GM23338 (cell line): ENCODE results near the gene DHPS. TPM values are rescaled to one million over a fixed set of nuclear protein-coding genes. Genes with fewer than 3 reads are reported as not detected.

Source experiments
- ATAC-seq: fragments of 200-7000 bp; cut with Tn5 transposase; 3 replicates; pipeline ENCODE4 v1.9.1; 2020
- DNase-seq: peaks from one replicate; pipeline ENCODE4 v3.0.0-alpha.2; 2015; ENCODE audit warnings: low spot score
- H2AFZ ChIP-seq: fragments of 200-600 bp; sonication (generic); 2 replicates; pipeline ENCODE4 v1.8.0; 2016; ENCODE audit warnings: antibody characterized with exemption, mild to moderate bottlenecking, moderate library complexity
- H3F3A ChIP-seq: fragments of 200-600 bp; sonication (generic); replicated peaks from 2 replicates; pipeline ENCODE4 v1.8.0; 2017; ENCODE audit warnings: antibody characterized with exemption, mixed run types, low read depth
- H3K27ac ChIP-seq: fragments of 200-600 bp; sonication (generic); 2 replicates; pipeline ENCODE4 v1.6.1; 2016; ENCODE audit warnings: low read depth
- H3K27me3 ChIP-seq: fragments of 200-600 bp; sonication (generic); 2 replicates; pipeline ENCODE4 v1.8.0; 2016; ENCODE audit warnings: mild to moderate bottlenecking, mixed run types, moderate library complexity; ENCODE audit not compliant: insufficient read depth
- H3K36me3 ChIP-seq: fragments of 200-600 bp; sonication (generic); 2 replicates; pipeline ENCODE4 v1.8.0; 2016; ENCODE audit warnings: mild to moderate bottlenecking; ENCODE audit not compliant: insufficient read depth
- H3K4me1 ChIP-seq: fragments of 200-600 bp; sonication (generic); 2 replicates; pipeline ENCODE4 v1.8.0; 2016; ENCODE audit warnings: mild to moderate bottlenecking, moderate library complexity; ENCODE audit not compliant: insufficient read depth
- H3K4me2 ChIP-seq: fragments of 200-600 bp; sonication (generic); 2 replicates; pipeline ENCODE4 v1.7.1; 2017; ENCODE audit warnings: mixed run types
- H3K4me3 ChIP-seq: fragments of 200-600 bp; sonication (generic); 2 replicates; pipeline ENCODE4 v1.6.1; 2016; ENCODE audit warnings: mixed run types
- H3K79me2 ChIP-seq: fragments of 200-600 bp; sonication (generic); replicated peaks from 2 replicates; pipeline ENCODE4 v1.8.0; 2017; ENCODE audit warnings: mild to moderate bottlenecking; ENCODE audit not compliant: insufficient read depth
- H3K9me2 ChIP-seq: fragments of 200-600 bp; sonication (generic); 2 replicates; pipeline ENCODE4 v1.8.0; 2017; ENCODE audit not compliant: insufficient read depth
- H4K20me1 ChIP-seq: fragments of 200-600 bp; sonication (generic); replicated peaks from 2 replicates; pipeline ENCODE4 v1.8.0; 2017; ENCODE audit warnings: mild to moderate bottlenecking; ENCODE audit not compliant: insufficient read depth
- H3K27ac Mint-ChIP-seq: 2 replicates; pipeline ENCODE4 v1.8.0; 2020; ENCODE audit warnings: inconsistent platforms, mild to moderate bottlenecking, moderate library complexity, mixed read lengths
- H3K27me3 Mint-ChIP-seq: 3 replicates; pipeline ENCODE4 v1.8.0; 2022; ENCODE audit warnings: low read depth, mild to moderate bottlenecking, moderate library complexity, mixed read lengths, inconsistent platforms; ENCODE audit not compliant: insufficient read depth, poor library complexity
- H3K36me3 Mint-ChIP-seq: 3 replicates; pipeline ENCODE4 v1.8.0; 2021; ENCODE audit warnings: low read depth, mild to moderate bottlenecking, inconsistent platforms, moderate library complexity, mixed read lengths
- H3K4me1 Mint-ChIP-seq: 3 replicates; pipeline ENCODE4 v1.8.0; 2020; ENCODE audit warnings: mild to moderate bottlenecking, inconsistent platforms, mixed read lengths
- H3K4me3 Mint-ChIP-seq: 3 replicates; pipeline ENCODE4 v1.8.0; 2021; ENCODE audit warnings: moderate library complexity, mild to moderate bottlenecking, inconsistent platforms, mixed read lengths
- H3K9me3 Mint-ChIP-seq: 3 replicates; pipeline ENCODE4 v1.8.0; 2020; ENCODE audit warnings: moderate library complexity, mild to moderate bottlenecking, inconsistent platforms, mixed read lengths
- EZH2phosphoT487 ChIP-seq: fragments of 200-600 bp; sonication (generic); IDR thresholded peaks from one replicate; pipeline ENCODE4 v1.8.1; 2018; ENCODE audit warnings: antibody characterized with exemption; ENCODE audit not compliant: unreplicated experiment
- STAT1 ChIP-seq: IDR thresholded peaks from one replicate; pipeline ENCODE4 v1.6.1; 2016; ENCODE audit warnings: antibody characterized with exemption; ENCODE audit not compliant: unreplicated experiment
- ZNF114 ChIP-seq: fragments of 250-450 bp; sonication (Bioruptor Pico); IDR thresholded peaks from 2 replicates; pipeline ENCODE4 v1.5.0; 2020; ENCODE audit warnings: mild to moderate bottlenecking, moderate library complexity
- polyA plus RNA-seq: library from polyadenylated mRNA; unstranded; fragments of >200 nt; fragmentation: Nextera tagmentation; extraction: Ambion mirVana; gene quantifications from 2 replicates; pipeline ENCODE4 v1.2.1, GENCODE V29; 2016
- total RNA-seq: library from RNA; depleted of rRNA; stranded (reverse); fragments of >200 nt; shearing (Covaris generic); gene quantifications from 2 replicates; pipeline ENCODE4 v1.2.3, GENCODE V29; 2014
- TF ChIP-seq, protein P1 (sequence below): fragments of 250-450 bp; sonication (Bioruptor Pico); IDR thresholded peaks from 2 replicates; pipeline ENCODE4 v1.5.0; 2020; ENCODE audit warnings: mild to moderate bottlenecking, moderate library complexity
- TF ChIP-seq, protein P2 (sequence below): IDR thresholded peaks from 2 replicates; pipeline ENCODE4 v1.6.1; 2016; ENCODE audit warnings: antibody characterized with exemption

The DHPS gene
- total and polyA plus RNA-seq, 2 experiments from 2014 or later = 85.4 to 126 TPM

DNA sequence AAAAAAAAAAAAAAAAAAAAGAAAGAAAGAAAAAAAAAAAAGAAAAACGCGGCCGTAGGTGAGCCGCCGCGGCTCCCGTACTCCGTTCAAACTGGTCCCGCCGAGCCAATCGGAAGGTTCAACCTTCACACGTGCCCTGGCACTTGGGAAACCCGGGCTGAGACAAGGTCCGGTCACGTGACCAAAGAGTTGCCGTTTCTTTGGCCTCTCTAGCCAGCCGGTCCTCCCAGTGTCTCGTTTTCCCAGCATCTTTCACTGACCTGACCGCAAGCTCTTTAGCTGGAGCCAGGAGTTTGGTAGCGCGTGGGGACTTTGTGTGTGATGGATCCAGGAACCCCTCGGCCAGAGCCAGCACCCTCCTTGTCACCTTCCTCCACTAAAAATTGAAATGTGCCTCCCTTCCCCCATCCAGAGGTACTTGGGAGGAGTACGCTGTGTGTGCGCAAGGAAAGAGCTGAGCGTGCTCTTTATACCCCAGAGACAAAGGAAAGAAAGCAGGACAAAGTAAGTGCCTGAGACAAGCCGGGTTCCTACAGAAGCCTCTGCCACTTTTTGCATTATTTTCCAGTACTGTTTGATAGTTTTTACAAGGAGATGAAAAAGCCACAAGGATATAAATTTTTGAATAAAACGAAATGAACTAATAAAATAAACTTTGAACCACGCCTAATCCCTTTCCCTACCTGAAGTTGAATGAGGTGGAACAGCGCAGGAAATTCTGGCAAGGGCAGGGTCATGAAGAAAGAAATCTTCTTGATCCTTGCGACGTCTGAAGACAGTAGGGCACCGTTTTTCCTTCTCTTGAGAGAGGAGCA lies 41.1 kb upstream of the DHPS start (continued):
- TF ChIP-seq, protein P1, sequence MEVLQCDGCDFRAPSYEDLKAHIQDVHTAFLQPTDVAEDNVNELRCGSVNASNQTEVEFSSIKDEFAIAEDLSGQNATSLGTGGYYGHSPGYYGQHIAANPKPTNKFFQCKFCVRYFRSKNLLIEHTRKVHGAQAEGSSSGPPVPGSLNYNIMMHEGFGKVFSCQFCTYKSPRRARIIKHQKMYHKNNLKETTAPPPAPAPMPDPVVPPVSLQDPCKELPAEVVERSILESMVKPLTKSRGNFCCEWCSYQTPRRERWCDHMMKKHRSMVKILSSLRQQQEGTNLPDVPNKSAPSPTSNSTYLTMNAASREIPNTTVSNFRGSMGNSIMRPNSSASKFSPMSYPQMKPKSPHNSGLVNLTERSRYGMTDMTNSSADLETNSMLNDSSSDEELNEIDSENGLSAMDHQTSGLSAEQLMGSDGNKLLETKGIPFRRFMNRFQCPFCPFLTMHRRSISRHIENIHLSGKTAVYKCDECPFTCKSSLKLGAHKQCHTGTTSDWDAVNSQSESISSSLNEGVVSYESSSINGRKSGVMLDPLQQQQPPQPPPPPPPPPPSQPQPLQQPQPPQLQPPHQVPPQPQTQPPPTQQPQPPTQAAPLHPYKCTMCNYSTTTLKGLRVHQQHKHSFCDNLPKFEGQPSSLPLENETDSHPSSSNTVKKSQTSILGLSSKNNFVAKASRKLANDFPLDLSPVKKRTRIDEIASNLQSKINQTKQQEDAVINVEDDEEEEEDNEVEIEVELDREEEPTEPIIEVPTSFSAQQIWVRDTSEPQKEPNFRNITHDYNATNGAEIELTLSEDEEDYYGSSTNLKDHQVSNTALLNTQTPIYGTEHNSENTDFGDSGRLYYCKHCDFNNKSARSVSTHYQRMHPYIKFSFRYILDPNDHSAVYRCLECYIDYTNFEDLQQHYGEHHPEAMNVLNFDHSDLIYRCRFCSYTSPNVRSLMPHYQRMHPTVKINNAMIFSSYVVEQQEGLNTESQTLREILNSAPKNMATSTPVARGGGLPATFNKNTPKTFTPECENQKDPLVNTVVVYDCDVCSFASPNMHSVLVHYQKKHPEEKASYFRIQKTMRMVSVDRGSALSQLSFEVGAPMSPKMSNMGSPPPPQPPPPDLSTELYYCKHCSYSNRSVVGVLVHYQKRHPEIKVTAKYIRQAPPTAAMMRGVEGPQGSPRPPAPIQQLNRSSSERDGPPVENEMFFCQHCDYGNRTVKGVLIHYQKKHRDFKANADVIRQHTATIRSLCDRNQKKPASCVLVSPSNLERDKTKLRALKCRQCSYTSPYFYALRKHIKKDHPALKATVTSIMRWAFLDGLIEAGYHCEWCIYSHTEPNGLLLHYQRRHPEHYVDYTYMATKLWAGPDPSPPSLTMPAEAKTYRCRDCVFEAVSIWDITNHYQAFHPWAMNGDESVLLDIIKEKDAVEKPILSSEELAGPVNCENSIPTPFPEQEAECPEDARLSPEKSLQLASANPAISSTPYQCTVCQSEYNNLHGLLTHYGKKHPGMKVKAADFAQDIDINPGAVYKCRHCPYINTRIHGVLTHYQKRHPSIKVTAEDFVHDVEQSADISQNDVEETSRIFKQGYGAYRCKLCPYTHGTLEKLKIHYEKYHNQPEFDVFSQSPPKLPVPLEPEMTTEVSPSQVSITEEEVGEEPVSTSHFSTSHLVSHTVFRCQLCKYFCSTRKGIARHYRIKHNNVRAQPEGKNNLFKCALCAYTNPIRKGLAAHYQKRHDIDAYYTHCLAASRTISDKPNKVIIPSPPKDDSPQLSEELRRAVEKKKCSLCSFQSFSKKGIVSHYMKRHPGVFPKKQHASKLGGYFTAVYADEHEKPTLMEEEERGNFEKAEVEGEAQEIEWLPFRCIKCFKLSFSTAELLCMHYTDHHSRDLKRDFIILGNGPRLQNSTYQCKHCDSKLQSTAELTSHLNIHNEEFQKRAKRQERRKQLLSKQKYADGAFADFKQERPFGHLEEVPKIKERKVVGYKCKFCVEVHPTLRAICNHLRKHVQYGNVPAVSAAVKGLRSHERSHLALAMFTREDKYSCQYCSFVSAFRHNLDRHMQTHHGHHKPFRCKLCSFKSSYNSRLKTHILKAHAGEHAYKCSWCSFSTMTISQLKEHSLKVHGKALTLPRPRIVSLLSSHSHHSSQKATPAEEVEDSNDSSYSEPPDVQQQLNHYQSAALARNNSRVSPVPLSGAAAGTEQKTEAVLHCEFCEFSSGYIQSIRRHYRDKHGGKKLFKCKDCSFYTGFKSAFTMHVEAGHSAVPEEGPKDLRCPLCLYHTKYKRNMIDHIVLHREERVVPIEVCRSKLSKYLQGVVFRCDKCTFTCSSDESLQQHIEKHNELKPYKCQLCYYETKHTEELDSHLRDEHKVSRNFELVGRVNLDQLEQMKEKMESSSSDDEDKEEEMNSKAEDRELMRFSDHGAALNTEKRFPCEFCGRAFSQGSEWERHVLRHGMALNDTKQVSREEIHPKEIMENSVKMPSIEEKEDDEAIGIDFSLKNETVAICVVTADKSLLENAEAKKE = no peak
- TF ChIP-seq, protein P2, sequence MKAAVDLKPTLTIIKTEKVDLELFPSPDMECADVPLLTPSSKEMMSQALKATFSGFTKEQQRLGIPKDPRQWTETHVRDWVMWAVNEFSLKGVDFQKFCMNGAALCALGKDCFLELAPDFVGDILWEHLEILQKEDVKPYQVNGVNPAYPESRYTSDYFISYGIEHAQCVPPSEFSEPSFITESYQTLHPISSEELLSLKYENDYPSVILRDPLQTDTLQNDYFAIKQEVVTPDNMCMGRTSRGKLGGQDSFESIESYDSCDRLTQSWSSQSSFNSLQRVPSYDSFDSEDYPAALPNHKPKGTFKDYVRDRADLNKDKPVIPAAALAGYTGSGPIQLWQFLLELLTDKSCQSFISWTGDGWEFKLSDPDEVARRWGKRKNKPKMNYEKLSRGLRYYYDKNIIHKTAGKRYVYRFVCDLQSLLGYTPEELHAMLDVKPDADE = peak; percentile 50

DNA sequence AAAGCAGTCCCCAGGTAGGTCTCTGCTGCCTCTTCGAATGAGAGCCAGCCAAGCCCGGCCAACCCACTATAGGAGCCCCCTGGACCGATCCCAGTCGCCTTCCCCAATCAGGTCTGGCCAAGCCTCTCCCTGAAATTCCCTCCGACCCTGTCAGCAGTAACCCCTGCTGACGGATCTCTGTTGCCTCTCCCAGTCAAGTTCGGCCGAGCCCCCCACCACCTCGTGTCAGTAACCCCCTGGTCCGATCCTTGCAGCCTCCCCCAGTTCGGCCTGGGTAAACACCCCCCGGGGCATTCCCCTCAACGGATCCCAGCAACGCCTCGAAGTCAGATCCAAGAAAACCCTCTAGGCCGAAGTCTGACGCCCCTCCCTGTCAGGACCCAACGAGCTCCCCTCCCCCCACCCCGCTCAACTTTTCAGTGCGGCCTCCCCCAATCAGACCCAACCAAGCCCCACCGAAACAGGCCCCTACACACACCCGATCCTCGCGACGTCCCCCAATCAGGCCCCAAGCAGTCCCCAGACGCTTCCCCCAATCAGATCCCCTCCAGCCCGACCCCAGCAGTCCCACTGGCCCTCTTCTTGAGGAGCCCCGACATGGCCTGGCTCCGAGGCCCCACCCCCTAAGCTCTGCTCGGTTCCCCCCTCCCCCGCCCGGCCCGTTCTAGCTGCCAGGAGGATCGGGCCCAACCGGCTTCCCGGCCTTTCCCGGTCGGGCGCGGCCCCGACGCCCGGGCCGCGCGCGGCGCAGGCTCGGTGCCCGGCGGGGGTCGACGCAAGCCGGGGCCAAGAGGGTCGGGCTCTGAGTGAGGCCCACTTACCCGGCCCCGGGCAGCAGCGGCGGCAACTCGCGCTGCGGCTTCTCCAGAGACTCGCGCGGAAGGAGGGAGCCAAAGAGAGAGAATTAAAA lies 40.2 kb upstream of the DHPS start:
- peaks cover 14% of the 10 kb centered on the region for H3K4me1 Mint-ChIP-seq
- H2AFZ ChIP-seq = no peak overlapping the region
- peak overlapping the region; percentile 91 for H3K4me3 Mint-ChIP-seq
- peak; percentile 72 for ATAC-seq
- peaks cover 11% of the 10 kb centered on the region; the same call in 1 of the 2 replicates for H3K36me3 ChIP-seq
- DNase-seq = peak; percentile 93
- peak overlapping the region; percentile 95 for H3K27ac Mint-ChIP-seq
- peaks cover 36% of the 10 kb centered on the region for H3F3A ChIP-seq
- peaks cover 27% of the 10 kb centered on the region for H3K27me3 Mint-ChIP-seq
- H3K9me3 Mint-ChIP-seq = no peaks in the 10 kb centered on the region
- H3K36me3 Mint-ChIP-seq = peaks cover 40% of the 10 kb centered on the region
- no peaks in the 10 kb centered on the region for H3K9me2 ChIP-seq
- H3K4me1 ChIP-seq = peaks cover 9% of the 10 kb centered on the region; the same call in 1 of the 2 replicates
- no peaks in the 10 kb centered on the region for H3K27me3 ChIP-seq
- H4K20me1 ChIP-seq = peaks cover 26% of the 10 kb centered on the region; the same call in 1 of the 2 replicates
- H3K4me2 ChIP-seq = peak overlapping the region; percentile 100
- H3K79me2 ChIP-seq = peaks cover 71% of the 10 kb centered on the region
- peak overlapping the region; percentile 96 for H3K27ac ChIP-seq
- H3K4me3 ChIP-seq = peak overlapping the region; percentile 80
- TF ChIP-seq STAT1 (no peak), EZH2phosphoT487 (no peak), ZNF114 (CRISPR knock-in tag) (no peak)
- TF ChIP-seq, protein P1 = no peak
